ENCODE measurements around the gene CTNNBIP1.

CTNNBIP1 gene

DNA sequence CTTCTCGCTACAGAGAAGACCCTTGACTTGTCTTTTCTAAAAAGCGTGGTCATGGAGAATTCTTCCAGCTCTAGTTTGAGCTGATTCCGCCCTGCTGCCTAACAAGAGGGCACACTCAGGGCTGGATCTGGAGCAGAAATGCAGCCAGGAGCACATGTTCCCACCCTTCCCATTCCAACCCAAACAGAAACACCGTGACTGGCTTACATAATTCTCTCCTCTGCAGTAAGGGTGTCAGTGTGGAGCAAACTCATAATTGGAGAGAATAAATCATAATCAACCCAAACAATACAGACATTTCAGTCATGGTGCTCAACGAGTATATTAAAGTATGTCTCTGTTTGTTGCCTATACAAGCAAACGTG is 34.5 kb downstream of the CTNNBIP1 start:
- Mint-ChIP-seq H3K4me1 (ENCODE audit: low read depth) (no peaks in the 10 kb centered on the region), H3K27ac (no peak overlapping the region), H3K9me3 (no peaks in the 10 kb centered on the region), H3K36me3 (ENCODE audit: low read depth) (no peaks in the 10 kb centered on the region), H3K4me3 (no peak overlapping the region), H3K27me3 (no peaks in the 10 kb centered on the region)

GRCh38 chr1:9874959-9875635 is 35.0 kb downstream of the CTNNBIP1 start:
- Mint-ChIP-seq H3K27me3 (no peaks in the 10 kb centered on the region), H3K4me1 (ENCODE audit: low read depth) (no peaks in the 10 kb centered on the region), H3K9me3 (no peaks in the 10 kb centered on the region), H3K36me3 (ENCODE audit: low read depth) (no peaks in the 10 kb centered on the region), H3K4me3 (no peak overlapping the region), H3K27ac (peak overlapping the region; percentile 31)

DNA sequence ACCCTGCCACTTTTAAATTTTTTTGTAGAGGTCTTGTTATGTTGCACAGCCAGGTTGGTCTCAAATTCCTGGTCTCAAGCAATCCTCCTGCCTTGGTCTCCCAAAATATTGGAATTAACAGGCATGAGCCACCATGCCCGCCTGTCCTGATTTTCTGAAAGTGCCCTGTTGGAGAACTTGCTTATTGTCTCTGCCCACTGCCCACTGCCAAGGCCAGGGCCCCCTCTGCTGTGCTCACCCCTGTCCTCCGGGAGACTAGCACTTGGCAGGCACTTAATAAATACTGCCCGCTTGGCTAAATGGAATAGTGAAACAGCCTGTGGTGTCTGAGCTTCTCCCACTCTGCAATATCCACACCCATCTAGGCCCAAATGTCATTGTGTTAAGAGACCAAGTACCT is 35.7 kb downstream of the CTNNBIP1 start:
- H3K27me3 Mint-ChIP-seq, result no peaks in the 10 kb centered on the region
- H3K9me3 Mint-ChIP-seq, result no peaks in the 10 kb centered on the region
- H3K27ac Mint-ChIP-seq, result no peak overlapping the region
- H3K4me1 Mint-ChIP-seq (ENCODE audit: low read depth), result no peaks in the 10 kb centered on the region
- no peaks in the 10 kb centered on the region for H3K36me3 Mint-ChIP-seq (ENCODE audit: low read depth)
- no peak overlapping the region for H3K4me3 Mint-ChIP-seq

DNA sequence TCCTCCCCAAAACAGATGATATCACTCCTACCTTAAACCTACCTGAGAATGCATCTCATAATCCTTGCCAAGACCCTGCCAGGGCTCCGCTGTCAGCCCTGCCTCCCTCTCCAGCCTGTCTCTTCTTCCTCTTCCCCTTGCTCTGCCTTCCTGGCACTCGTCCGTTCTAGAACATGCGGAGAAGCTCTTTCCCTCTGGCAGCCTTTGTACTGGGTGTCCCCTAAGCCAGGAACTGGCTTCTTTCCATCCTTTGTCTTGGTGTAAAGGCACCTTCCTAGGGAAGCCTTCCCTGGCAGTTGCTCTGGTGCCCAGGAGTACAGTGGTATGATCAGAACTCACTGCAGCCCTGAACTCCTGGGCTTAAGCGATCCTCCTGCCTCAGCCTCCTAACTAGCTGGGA is 36.1 kb downstream of the CTNNBIP1 start:
- Mint-ChIP-seq H3K36me3 (ENCODE audit: low read depth) (no peaks in the 10 kb centered on the region), H3K4me3 (no peak overlapping the region), H3K27me3 (no peaks in the 10 kb centered on the region), H3K27ac (no peak overlapping the region), H3K9me3 (no peaks in the 10 kb centered on the region), H3K4me1 (ENCODE audit: low read depth) (no peaks in the 10 kb centered on the region)

GRCh38 chr1:9873385-9873784 is 36.7 kb downstream of the CTNNBIP1 start:
- Mint-ChIP-seq H3K4me1 (ENCODE audit: low read depth) (no peaks in the 10 kb centered on the region), H3K9me3 (no peaks in the 10 kb centered on the region), H3K4me3 (no peak overlapping the region), H3K36me3 (ENCODE audit: low read depth) (no peaks in the 10 kb centered on the region), H3K27ac (no peak overlapping the region), H3K27me3 (no peaks in the 10 kb centered on the region)

GRCh38 chr1:9872430-9873165 is 37.5 kb downstream of the CTNNBIP1 start:
- Mint-ChIP-seq H3K36me3 (ENCODE audit: low read depth) (no peaks in the 10 kb centered on the region), H3K4me3 (no peak overlapping the region), H3K9me3 (no peaks in the 10 kb centered on the region), H3K27ac (no peak overlapping the region), H3K27me3 (no peaks in the 10 kb centered on the region), H3K4me1 (ENCODE audit: low read depth) (no peaks in the 10 kb centered on the region)

- Mint-ChIP-seq H3K9me3 (no peaks in the 10 kb centered on the region), H3K36me3 (ENCODE audit: low read depth) (no peaks in the 10 kb centered on the region), H3K27ac (no peak overlapping the region), H3K27me3 (no peaks in the 10 kb centered on the region), H3K4me3 (no peak overlapping the region), H3K4me1 (ENCODE audit: low read depth) (no peaks in the 10 kb centered on the region)
Measured at GRCh38 chr1:9871707-9872425, 38.2 kb downstream of the CTNNBIP1 start.

DNA sequence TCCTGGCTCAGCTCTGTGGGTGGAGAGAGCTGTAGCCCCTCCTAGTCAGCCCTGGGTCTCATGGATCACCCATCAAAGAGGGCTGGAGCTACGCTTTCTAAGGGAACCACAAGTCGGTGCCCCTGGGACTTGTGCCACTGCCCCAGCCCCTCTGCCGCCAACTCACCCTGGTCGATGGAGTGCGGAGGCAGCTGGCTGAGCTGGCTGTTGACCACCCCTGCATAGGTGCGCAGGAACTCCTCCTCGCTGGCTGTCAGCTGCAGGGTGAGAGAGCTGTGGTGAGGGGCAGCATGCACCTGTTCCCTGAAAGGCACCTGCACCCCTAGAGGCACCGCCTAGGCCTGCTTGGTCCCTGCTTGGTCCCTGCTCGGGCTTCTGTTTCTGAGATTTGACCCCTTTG is 39.0 kb downstream of the CTNNBIP1 start:
- Mint-ChIP-seq H3K9me3 (no peaks in the 10 kb centered on the region), H3K36me3 (ENCODE audit: low read depth) (no peaks in the 10 kb centered on the region), H3K27me3 (no peaks in the 10 kb centered on the region), H3K4me1 (ENCODE audit: low read depth) (no peaks in the 10 kb centered on the region), H3K27ac (no peak overlapping the region), H3K4me3 (no peak overlapping the region)

DNA sequence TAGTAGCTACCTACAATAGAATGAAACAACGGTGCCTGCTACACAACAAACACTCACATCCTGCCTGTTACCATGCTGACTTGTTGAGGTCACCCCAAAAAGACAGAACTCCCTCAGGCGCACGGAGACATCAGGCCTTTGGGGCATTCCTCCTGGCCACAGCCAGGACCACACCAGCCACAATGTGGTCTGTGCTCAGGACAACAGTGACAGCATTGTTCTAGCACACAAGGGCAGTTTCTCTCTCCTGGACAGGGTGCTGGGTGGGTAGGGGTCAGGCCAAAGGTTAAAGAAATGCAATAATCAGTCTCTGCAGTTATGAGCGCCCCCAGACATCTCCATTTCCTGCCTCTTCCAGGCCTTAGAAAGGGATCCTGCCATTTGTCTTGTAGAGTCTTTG is 39.5 kb downstream of the CTNNBIP1 start:
- no peaks in the 10 kb centered on the region for H3K27me3 Mint-ChIP-seq
- H3K4me1 Mint-ChIP-seq (ENCODE audit: low read depth), result no peaks in the 10 kb centered on the region
- no peak overlapping the region for H3K4me3 Mint-ChIP-seq
- H3K9me3 Mint-ChIP-seq, result no peaks in the 10 kb centered on the region
- no peak overlapping the region for H3K27ac Mint-ChIP-seq
- H3K36me3 Mint-ChIP-seq (ENCODE audit: low read depth), result no peaks in the 10 kb centered on the region

DNA sequence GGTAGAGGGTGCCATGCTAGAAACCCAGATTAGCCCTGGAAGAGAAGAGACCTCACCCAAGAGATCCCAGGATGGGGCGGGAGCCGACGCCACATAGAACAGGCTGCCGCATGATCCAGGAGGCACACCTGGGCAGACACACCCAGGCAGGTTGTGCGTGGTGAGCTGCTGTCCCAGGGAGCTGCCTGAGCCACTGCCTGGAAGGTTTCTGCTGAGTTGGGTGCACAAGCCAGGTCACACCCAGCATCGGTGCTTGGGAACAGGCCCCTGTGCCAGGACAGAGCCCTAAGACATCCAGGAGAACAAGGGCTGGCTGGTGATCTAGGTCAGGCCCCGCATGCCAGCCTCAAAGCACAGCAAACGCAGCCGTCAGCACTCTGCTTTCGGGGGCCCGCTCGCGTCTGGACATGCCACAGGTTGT is 40.2 kb downstream of the CTNNBIP1 start:
- no peaks in the 10 kb centered on the region for H3K9me3 Mint-ChIP-seq
- H3K4me1 Mint-ChIP-seq (ENCODE audit: low read depth), result no peaks in the 10 kb centered on the region
- H3K36me3 Mint-ChIP-seq (ENCODE audit: low read depth), result no peaks in the 10 kb centered on the region
- H3K27me3 Mint-ChIP-seq, result no peaks in the 10 kb centered on the region
- H3K27ac Mint-ChIP-seq, result no peak overlapping the region
- H3K4me3 Mint-ChIP-seq, result no peak overlapping the region

DNA sequence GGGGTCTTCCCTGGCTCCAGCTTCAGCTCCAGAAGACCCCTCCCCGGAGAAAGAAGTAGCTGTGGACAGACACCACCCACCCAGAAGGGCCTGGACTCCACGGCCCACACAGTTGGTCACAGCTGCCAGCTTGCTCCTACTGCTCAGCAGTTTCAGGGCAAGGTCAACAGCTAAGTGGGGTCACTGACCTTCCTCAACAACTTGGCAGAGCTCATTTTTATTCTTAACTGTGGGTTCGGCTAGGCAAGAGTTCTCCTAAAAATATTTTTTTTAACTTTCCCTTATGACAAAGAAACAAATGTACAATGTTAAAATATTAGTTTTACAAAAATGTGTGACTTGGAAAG is 41.9 kb downstream of the CTNNBIP1 start:
- Mint-ChIP-seq H3K36me3 (ENCODE audit: low read depth) (no peaks in the 10 kb centered on the region), H3K4me1 (ENCODE audit: low read depth) (no peaks in the 10 kb centered on the region)

GRCh38 chr1:9867408-9868243 is 42.4 kb downstream of the CTNNBIP1 start:
- H3K27me3 Mint-ChIP-seq, result no peaks in the 10 kb centered on the region
- no peak overlapping the region for H3K27ac Mint-ChIP-seq
- H3K36me3 Mint-ChIP-seq (ENCODE audit: low read depth), result no peaks in the 10 kb centered on the region
- no peaks in the 10 kb centered on the region for H3K9me3 Mint-ChIP-seq
- H3K4me3 Mint-ChIP-seq, result no peak overlapping the region
- no peaks in the 10 kb centered on the region for H3K4me1 Mint-ChIP-seq (ENCODE audit: low read depth)

More for the DNA sequence above, 41.9 kb downstream of the CTNNBIP1 start:
- Mint-ChIP-seq H3K27ac (no peak overlapping the region), H3K4me3 (no peak overlapping the region), H3K9me3 (no peaks in the 10 kb centered on the region), H3K27me3 (no peaks in the 10 kb centered on the region)

- H3K36me3 Mint-ChIP-seq (ENCODE audit: low read depth), result no peaks in the 10 kb centered on the region
- no peaks in the 10 kb centered on the region for H3K9me3 Mint-ChIP-seq
- H3K4me3 Mint-ChIP-seq, result no peak overlapping the region
- H3K4me1 Mint-ChIP-seq (ENCODE audit: low read depth), result no peaks in the 10 kb centered on the region
- no peak overlapping the region for H3K27ac Mint-ChIP-seq
- no peaks in the 10 kb centered on the region for H3K27me3 Mint-ChIP-seq
Measured at GRCh38 chr1:9866836-9867235, 43.2 kb downstream of the CTNNBIP1 start.

- Mint-ChIP-seq H3K4me3 (no peak overlapping the region), H3K9me3 (no peaks in the 10 kb centered on the region), H3K4me1 (ENCODE audit: low read depth) (no peaks in the 10 kb centered on the region), H3K27ac (no peak overlapping the region), H3K27me3 (no peaks in the 10 kb centered on the region), H3K36me3 (ENCODE audit: low read depth) (no peaks in the 10 kb centered on the region)
Measured at GRCh38 chr1:9865724-9866123, 44.3 kb downstream of the CTNNBIP1 start.

DNA sequence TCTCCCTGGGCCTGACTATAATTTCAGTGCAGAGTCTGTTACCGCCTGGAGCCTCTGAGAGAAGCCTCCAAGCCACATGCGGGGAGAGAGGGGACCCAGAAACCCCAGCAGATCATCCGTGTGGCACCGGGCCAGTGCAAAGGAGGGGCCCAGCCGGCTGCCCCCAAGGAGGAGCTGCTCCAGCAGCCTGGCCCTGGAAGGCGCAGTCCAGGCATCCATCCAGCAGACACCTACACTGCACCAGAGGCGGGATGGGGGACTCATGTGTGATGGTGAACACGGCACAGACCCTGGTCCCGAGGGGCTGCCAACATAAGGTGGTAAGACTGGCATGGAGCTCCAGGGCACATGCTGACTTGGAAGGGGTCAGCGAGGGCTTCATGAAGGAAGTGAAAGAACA is 46.7 kb downstream of the CTNNBIP1 start:
- peaks cover 3% of the 10 kb centered on the region for H3K4me1 Mint-ChIP-seq (ENCODE audit: low read depth)
- no peaks in the 10 kb centered on the region for H3K9me3 Mint-ChIP-seq
- no peak overlapping the region for H3K27ac Mint-ChIP-seq
- no peaks in the 10 kb centered on the region for H3K27me3 Mint-ChIP-seq
- no peaks in the 10 kb centered on the region for H3K36me3 Mint-ChIP-seq (ENCODE audit: low read depth)
- no peak overlapping the region for H3K4me3 Mint-ChIP-seq

Measured in stimulated activated naive CD8-positive, alpha-beta T cell treated with anti-CD3 and anti-CD28 coated beads, Interleukin-15, Interleukin-2, amounts not matched to agents 100 ng/mL and 50 ng/mL, for 24 hours (primary cell).